NCI-H2081 (cell line): ENCODE results near the gene MITF.

ENCODE experiments used
- DNase-seq, 2 experiments: peaks; one replicate each; lab custom pipeline; 2025; lab: John Stamatoyannopoulos, UW

MITF gene

GRCh38 chr3:69725994-69726571, 13.2 kb upstream of the MITF start:
- DNase-seq, result no peak

GRCh38 chr3:69729147-69729919, 9.9 kb upstream of the MITF start:
- DNase-seq, result no peak

GRCh38 chr3:69731080-69731479, 8.2 kb upstream of the MITF start:
- no peak for DNase-seq

- no peak for DNase-seq
Observed at GRCh38 chr3:69735893-69736292, 3.4 kb upstream of the MITF start.

GRCh38 chr3:69737392-69737791, 1.9 kb upstream of the MITF start:
- DNase-seq, result no peak

GRCh38 chr3:69738315-69738714, 949 bp upstream of the MITF start:
- no peak for DNase-seq

GRCh38 chr3:69738859-69739203, 433 bp upstream of the MITF start:
- no peak for DNase-seq

GRCh38 chr3:69740103-69741021, 1.1 kb downstream of the MITF start:
- no peak for DNase-seq

GRCh38 chr3:69741032-69741767, 1.9 kb downstream of the MITF start:
- no peak for DNase-seq

- DNase-seq, result no peak
Observed at GRCh38 chr3:69742391-69742790, 3.1 kb downstream of the MITF start.

- DNase-seq, result no peak
Observed at GRCh38 chr3:69743975-69744906, 5.0 kb downstream of the MITF start.

- no peak for DNase-seq
Observed at GRCh38 chr3:69745505-69745904, 6.2 kb downstream of the MITF start.

GRCh38 chr3:69746119-69746518, 6.9 kb downstream of the MITF start:
- DNase-seq, result no peak

- DNase-seq, result no peak
Observed at GRCh38 chr3:69747511-69748258, 8.4 kb downstream of the MITF start.

GRCh38 chr3:69748503-69748902, 9.2 kb downstream of the MITF start:
- DNase-seq, result no peak

GRCh38 chr3:69749461-69749860, 10.2 kb downstream of the MITF start:
- DNase-seq, result no peak

GRCh38 chr3:69750549-69750948, 11.3 kb downstream of the MITF start:
- DNase-seq, result no peak

GRCh38 chr3:69751074-69751476, 11.8 kb downstream of the MITF start:
- DNase-seq, result no peak

GRCh38 chr3:69752241-69752640, 13.0 kb downstream of the MITF start:
- DNase-seq, result no peak

- DNase-seq, result no peak
Observed at GRCh38 chr3:69753179-69753775, 14.0 kb downstream of the MITF start.
